K562 (cell line): ENCODE data around the gene PLCD4. TPM values are rescaled to one million over a fixed set of nuclear protein-coding genes. Genes with fewer than 3 reads are reported as not detected.

Experiments used
- ARID1B ChIP-seq: fragments of 450-650 bp; IDR thresholded peaks from 2 replicates; pipeline ENCODE4 v1.6.1; 2016; ENCODE audit warnings: antibody characterized with exemption, mild to moderate bottlenecking, inconsistent platforms
- ARID2 ChIP-seq: fragments of 450-650 bp; IDR thresholded peaks from 2 replicates; pipeline ENCODE4 v1.6.1; 2017; ENCODE audit warnings: antibody characterized with exemption, mild to moderate bottlenecking
- BHLHE40 ChIP-seq: IDR thresholded peaks from 2 replicates; pipeline ENCODE4 v1.6.1; 2011; ENCODE audit warnings: low read length, improper control_type of control experiment
- ELF4 ChIP-seq: fragments of 450-650 bp; formaldehyde crosslinking; IDR thresholded peaks from 2 replicates; pipeline ENCODE4 v1.4.0; 2022; ENCODE audit warnings: missing genetic modification characterization
- ETS2 ChIP-seq: IDR thresholded peaks from 2 replicates; pipeline ENCODE4 v1.6.1; 2016; ENCODE audit warnings: borderline replicate concordance, missing genetic modification characterization, mild to moderate bottlenecking, moderate library complexity, missing compliant biosample characterization; ENCODE audit not compliant: poor library complexity, severe bottlenecking
- FOSL1 ChIP-seq: fragments of 200-800 bp; sonication (Bioruptor generic); conservative IDR thresholded peaks from 2 replicates; pipeline ENCODE4 v1.6.1; 2016; ENCODE audit warnings: missing genetic modification characterization, missing compliant biosample characterization
- HSF4 ChIP-seq: fragments of 250-450 bp; sonication (Bioruptor Pico); IDR thresholded peaks from 2 replicates; pipeline ENCODE4 v2.1.2; 2022; ENCODE audit warnings: mild to moderate bottlenecking, moderate library complexity, borderline replicate concordance
- MEIS2 ChIP-seq: fragments of 450-650 bp; IDR thresholded peaks from 2 replicates; pipeline ENCODE4 v1.6.1; 2014; ENCODE audit warnings: mild to moderate bottlenecking; ENCODE audit not compliant: partially characterized antibody
- MGA ChIP-seq: fragments of 450-650 bp; IDR thresholded peaks from 2 replicates; pipeline ENCODE4 v1.6.1; 2016; ENCODE audit warnings: mild to moderate bottlenecking, moderate library complexity
- NFIC ChIP-seq: fragments of 450-650 bp; IDR thresholded peaks from 2 replicates; pipeline ENCODE4 v1.6.1; 2017; ENCODE audit warnings: mild to moderate bottlenecking, inconsistent platforms
- NR2F6 ChIP-seq: fragments of 450-650 bp; formaldehyde crosslinking; IDR thresholded peaks from 2 replicates; pipeline ENCODE4 v1.4.0; 2020; ENCODE audit warnings: mild to moderate bottlenecking
- ZBTB9 ChIP-seq: fragments of 450-650 bp; formaldehyde crosslinking; IDR thresholded peaks from 2 replicates; pipeline ENCODE4 v1.4.0; 2020; ENCODE audit warnings: mild to moderate bottlenecking, moderate library complexity
- ZKSCAN3 ChIP-seq: fragments of 250-450 bp; sonication (Bioruptor Pico); IDR thresholded peaks from 2 replicates; pipeline ENCODE4 v1.4.0; 2020
- ZNF41 ChIP-seq: fragments of 250-450 bp; sonication (Bioruptor Pico); conservative IDR thresholded peaks from 2 replicates; pipeline ENCODE4 v1.4.0; 2020; ENCODE audit warnings: mild to moderate bottlenecking
- polyA plus RNA-seq, 8 experiments: library from polyadenylated mRNA; depleted of rRNA in 4 of 8; stranded (reverse) in 5 of 8; unstranded in 3 of 8; fragments of >200 nt; fragmentation: Nextera tagmentation in 2 of 8; fragmentation: Illumina TruSeq in 1 of 8; extraction: Ambion mirVana in 2 of 8; extraction: Trizol in 1 of 8; gene quantifications; 2 replicates each; pipeline versions ENCODE4 v1.2.1 to v1.2.3, GENCODE V29; 2011 to 2014; ENCODE audit warnings: inconsistent platforms in 1 of 8, missing spikeins in 1 of 8
- total RNA-seq, 7 experiments: library from RNA; depleted of rRNA in 6 of 7; stranded (reverse); fragments of >200 nt in 6 of 7; fragmentation: Illumina TruSeq in 2 of 7; extraction: Trizol in 2 of 7; gene quantifications; 2 replicates each; pipeline versions ENCODE4 v1.2.1 to v1.2.3, GENCODE V29; 2011 to 2021; ENCODE audit warnings: low replicate concordance in 1 of 7

PLCD4 gene
- total and polyA plus RNA-seq, 9 of the 15 experiments (the other 6 are each of a cell fraction or from before 2014, with no cell fraction given), result 0.13 to 0.38 TPM; not detected in 7

DNA sequence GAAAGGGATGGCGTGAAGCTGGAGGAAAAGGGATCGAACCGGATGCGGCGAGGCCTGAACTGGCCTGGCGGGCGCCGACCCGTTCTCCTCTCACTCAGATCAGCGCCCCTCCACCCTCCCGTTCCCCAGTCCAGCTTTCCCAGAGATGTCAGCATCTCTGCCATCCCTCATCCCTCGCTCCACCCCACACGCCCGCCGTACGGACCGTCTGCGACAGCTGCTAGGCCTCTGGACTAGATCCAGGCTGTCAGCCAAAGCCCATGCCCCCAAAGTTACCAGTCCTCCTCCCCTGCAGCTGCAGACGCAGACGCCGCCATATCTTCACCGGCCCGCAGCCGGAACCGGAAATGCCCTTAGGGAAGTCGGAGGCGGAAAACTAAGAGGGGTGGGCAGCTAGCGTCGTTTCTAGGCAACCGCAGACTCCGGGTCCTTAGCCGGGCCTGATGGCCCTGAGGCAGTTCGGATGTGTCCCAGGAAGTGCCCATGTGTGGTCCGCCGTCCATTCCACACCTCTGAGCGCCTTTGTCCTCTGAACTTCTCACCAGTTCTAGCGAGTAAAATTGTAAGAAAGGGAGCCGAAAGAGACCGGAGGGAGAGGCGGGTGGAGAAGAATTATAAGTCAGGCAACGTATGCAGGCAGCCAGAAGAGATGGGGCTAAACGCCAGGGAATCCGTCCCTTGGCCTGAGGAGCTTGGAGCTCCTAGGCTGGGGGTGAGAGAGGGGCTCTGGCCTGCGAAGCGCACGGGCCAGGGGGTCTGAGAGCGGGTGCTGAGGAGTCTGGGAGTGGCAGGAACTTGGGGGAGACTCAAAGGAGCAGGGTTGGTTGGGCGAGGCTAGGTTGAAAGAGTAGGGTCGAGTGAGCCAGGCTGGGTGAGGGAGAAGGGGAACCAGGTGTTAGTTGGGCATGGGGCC, 64.2 kb downstream of the PLCD4 start, which contains the start of the genes RNF25 and STK36 (continued):
- no peak for TF ChIP-seq ZBTB9 (CRISPR knock-in tag)
- no peak for TF ChIP-seq FOSL1
- no peak for TF ChIP-seq HSF4
- no peak for TF ChIP-seq ZNF41 (CRISPR knock-in tag)
- TF ChIP-seq NFIC, result peak; percentile 35; the same call in 1 of the 2 replicates
- TF ChIP-seq ZKSCAN3 (CRISPR knock-in tag), result no peak
- no peak for TF ChIP-seq ARID1B
- no peak for TF ChIP-seq NR2F6 (CRISPR knock-in tag)
- TF ChIP-seq BHLHE40, result no peak
- TF ChIP-seq MGA, result no peak
- TF ChIP-seq ELF4 (CRISPR knock-in tag), result peak; percentile 69; the same call in 1 of the 2 replicates
- TF ChIP-seq ARID2, result no peak
- TF ChIP-seq MEIS2, result no peak
- TF ChIP-seq ETS2 (tag), result no peak
